ENCODE data around the gene SMIM3. TPM values are rescaled to one million over a fixed set of nuclear protein-coding genes. Genes with fewer than 3 reads are reported as not detected.

SMIM3 gene
- polyA plus RNA-seq, 1 donor from 2014 or later: 3.7 TPM

DNA sequence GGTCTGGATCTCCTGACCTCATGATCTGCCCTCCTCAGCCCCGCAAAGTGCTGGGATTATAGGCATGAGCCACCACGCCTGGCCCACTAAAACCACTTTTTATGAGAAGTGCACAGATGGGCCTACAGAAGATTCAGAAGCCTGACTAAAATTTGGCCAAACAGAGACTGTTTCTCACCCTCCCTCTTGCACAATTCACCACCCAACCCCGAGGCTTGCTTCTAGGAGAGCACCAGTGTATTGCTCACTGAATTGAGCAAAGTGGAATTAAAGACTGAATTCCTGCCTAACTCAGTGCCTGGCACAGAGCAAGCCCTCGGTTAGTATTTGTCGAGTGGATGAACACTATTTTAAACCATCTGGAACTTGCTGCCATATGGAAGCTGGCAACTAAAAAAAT, 16.3 kb upstream of the SMIM3 start:
- no peaks in the 10 kb centered on the region for H3K9me3 ChIP-seq (ENCODE audit: low read length)
- TF ChIP-seq, protein P1, sequence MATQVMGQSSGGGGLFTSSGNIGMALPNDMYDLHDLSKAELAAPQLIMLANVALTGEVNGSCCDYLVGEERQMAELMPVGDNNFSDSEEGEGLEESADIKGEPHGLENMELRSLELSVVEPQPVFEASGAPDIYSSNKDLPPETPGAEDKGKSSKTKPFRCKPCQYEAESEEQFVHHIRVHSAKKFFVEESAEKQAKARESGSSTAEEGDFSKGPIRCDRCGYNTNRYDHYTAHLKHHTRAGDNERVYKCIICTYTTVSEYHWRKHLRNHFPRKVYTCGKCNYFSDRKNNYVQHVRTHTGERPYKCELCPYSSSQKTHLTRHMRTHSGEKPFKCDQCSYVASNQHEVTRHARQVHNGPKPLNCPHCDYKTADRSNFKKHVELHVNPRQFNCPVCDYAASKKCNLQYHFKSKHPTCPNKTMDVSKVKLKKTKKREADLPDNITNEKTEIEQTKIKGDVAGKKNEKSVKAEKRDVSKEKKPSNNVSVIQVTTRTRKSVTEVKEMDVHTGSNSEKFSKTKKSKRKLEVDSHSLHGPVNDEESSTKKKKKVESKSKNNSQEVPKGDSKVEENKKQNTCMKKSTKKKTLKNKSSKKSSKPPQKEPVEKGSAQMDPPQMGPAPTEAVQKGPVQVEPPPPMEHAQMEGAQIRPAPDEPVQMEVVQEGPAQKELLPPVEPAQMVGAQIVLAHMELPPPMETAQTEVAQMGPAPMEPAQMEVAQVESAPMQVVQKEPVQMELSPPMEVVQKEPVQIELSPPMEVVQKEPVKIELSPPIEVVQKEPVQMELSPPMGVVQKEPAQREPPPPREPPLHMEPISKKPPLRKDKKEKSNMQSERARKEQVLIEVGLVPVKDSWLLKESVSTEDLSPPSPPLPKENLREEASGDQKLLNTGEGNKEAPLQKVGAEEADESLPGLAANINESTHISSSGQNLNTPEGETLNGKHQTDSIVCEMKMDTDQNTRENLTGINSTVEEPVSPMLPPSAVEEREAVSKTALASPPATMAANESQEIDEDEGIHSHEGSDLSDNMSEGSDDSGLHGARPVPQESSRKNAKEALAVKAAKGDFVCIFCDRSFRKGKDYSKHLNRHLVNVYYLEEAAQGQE (IDR thresholded peaks at IDR 0.05; ENCODE audit: borderline replicate concordance): no peak
- TF ChIP-seq RAD21 (conservative IDR thresholded peaks at IDR 0.05) (no peak), POLR2AphosphoS5 (IDR thresholded peaks at IDR 0.05) (no peak)
- H3K9ac ChIP-seq (ENCODE audit: low read length): no peak overlapping the region
- no peaks in the 10 kb centered on the region for H3K36me3 ChIP-seq (ENCODE audit: insufficient read depth, low read length)
- no peaks in the 10 kb centered on the region for H3K9me2 ChIP-seq (ENCODE audit: insufficient read depth, low read length)
- no peaks in the 10 kb centered on the region for H3F3A ChIP-seq (ENCODE audit: insufficient read depth, low read length, poor library complexity, severe bottlenecking)
- no peaks in the 10 kb centered on the region for H4K20me1 ChIP-seq (ENCODE audit: insufficient read depth)
- H3K27ac ChIP-seq (ENCODE audit: low read length): no peak overlapping the region
- no peak overlapping the region for H3K4me3 ChIP-seq (ENCODE audit: low read length)
- peaks cover 8% of the 10 kb centered on the region for H3K79me2 ChIP-seq (replicated peaks; ENCODE audit: insufficient read depth, low read length)
- no peaks in the 10 kb centered on the region for H3K27me3 ChIP-seq (ENCODE audit: insufficient read depth, low read depth, low read length)
- no peak overlapping the region for H3K4me2 ChIP-seq (ENCODE audit: low read length)
- H2AFZ ChIP-seq (ENCODE audit: low read depth, low read length): no peak overlapping the region

DNA sequence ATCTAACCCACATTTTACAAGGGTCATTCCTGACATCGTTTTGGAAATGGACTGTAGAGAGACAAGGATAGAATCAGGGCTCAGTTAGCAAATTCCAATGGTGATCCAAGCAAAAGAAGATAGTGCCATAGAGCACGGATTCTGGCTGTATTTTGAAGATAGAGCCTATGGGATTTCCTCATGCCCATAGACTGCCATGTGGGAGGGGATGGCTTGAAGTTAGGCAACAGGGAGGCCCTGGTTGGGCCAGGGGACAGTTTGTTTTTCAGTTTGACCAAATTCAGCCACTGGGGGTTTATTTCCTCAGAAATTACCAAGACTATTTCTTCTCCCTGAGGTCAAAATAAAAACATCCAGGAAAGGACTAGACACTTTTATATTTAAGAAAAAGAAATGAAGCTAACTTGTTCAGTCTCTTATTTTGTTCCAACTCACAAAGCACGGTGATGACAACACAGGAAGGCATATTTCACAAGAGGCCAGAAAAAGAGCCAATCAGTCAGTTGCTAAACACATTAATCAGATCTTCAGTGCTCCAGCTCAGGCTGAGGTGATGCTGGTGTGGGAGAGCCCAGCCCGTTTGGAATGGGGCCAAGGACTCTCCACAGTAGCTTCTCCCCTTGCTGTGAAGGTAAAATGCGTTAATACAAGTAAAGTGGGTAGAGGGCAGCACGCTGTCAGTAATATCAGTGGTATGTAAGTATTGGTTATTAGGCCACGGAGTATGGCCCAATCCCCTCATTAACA, 15.4 kb upstream of the SMIM3 start:
- no peak for TF ChIP-seq SMC3 (conservative IDR thresholded peaks at IDR 0.05; ENCODE audit: poor library complexity)
- no peak for TF ChIP-seq POLR2AphosphoS5 (IDR thresholded peaks at IDR 0.05)
- TF ChIP-seq EP300 (conservative IDR thresholded peaks at IDR 0.05; ENCODE audit: poor library complexity, severe bottlenecking): no peak
- TF ChIP-seq, protein P2, sequence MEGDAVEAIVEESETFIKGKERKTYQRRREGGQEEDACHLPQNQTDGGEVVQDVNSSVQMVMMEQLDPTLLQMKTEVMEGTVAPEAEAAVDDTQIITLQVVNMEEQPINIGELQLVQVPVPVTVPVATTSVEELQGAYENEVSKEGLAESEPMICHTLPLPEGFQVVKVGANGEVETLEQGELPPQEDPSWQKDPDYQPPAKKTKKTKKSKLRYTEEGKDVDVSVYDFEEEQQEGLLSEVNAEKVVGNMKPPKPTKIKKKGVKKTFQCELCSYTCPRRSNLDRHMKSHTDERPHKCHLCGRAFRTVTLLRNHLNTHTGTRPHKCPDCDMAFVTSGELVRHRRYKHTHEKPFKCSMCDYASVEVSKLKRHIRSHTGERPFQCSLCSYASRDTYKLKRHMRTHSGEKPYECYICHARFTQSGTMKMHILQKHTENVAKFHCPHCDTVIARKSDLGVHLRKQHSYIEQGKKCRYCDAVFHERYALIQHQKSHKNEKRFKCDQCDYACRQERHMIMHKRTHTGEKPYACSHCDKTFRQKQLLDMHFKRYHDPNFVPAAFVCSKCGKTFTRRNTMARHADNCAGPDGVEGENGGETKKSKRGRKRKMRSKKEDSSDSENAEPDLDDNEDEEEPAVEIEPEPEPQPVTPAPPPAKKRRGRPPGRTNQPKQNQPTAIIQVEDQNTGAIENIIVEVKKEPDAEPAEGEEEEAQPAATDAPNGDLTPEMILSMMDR (IDR thresholded peaks at IDR 0.05; ENCODE audit: poor library complexity, severe bottlenecking): no peak
- TF ChIP-seq MXI1 (conservative IDR thresholded peaks at IDR 0.05; ENCODE audit: poor library complexity, severe bottlenecking): no peak
- H3K9ac ChIP-seq (ENCODE audit: low read length): no peak overlapping the region
- H3F3A ChIP-seq (ENCODE audit: insufficient read depth, low read length, poor library complexity, severe bottlenecking): no peaks in the 10 kb centered on the region
- no peaks in the 10 kb centered on the region for H4K20me1 ChIP-seq (ENCODE audit: insufficient read depth)
- H3K4me3 ChIP-seq (ENCODE audit: low read length): no peak overlapping the region
- H3K9me3 ChIP-seq (ENCODE audit: low read length): no peaks in the 10 kb centered on the region
- H3K79me2 ChIP-seq (replicated peaks; ENCODE audit: insufficient read depth, low read length): no peaks in the 10 kb centered on the region
- H3K27ac ChIP-seq (ENCODE audit: low read length): no peak overlapping the region
- no peaks in the 10 kb centered on the region for H3K27me3 ChIP-seq (ENCODE audit: insufficient read depth, low read depth, low read length)
- no peak overlapping the region for H2AFZ ChIP-seq (ENCODE audit: low read depth, low read length)
- H3K4me2 ChIP-seq (ENCODE audit: low read length): no peak overlapping the region
- H3K9me2 ChIP-seq (ENCODE audit: insufficient read depth, low read length): no peaks in the 10 kb centered on the region
- H3K36me3 ChIP-seq (ENCODE audit: insufficient read depth, low read length): no peaks in the 10 kb centered on the region

DNA sequence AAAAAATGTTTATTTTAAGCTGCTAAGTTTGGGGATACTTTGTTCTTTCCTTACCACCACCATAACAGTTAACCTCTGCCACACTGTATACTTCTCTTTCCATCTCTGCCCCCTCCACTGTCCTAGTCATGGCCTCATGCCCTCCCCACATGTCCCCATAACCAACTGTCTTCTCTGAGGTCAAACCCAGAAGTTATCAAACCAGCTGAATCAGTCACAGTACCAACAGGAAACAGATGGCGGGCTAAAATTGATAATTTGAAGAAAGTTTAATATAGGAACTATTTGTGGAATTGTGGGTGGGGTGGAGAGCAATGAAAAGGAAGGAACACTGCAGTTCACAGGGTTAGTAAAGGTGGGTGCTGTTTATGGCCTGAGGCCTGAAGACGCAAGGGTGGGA, 14.0 kb upstream of the SMIM3 start:
- Histone ChIP-seq H3K27me3 (ENCODE audit: insufficient read depth, low read depth, low read length) (no peaks in the 10 kb centered on the region), H3K27ac (ENCODE audit: low read length) (no peak overlapping the region), H3K4me3 (ENCODE audit: low read length) (no peak overlapping the region), H3K9ac (ENCODE audit: low read length) (no peak overlapping the region), H3K79me2 (replicated peaks; ENCODE audit: insufficient read depth, low read length) (no peaks in the 10 kb centered on the region), H3K36me3 (ENCODE audit: insufficient read depth, low read length) (no peaks in the 10 kb centered on the region), H4K20me1 (ENCODE audit: insufficient read depth) (no peaks in the 10 kb centered on the region), H3K9me3 (ENCODE audit: low read length) (no peaks in the 10 kb centered on the region), H3F3A (ENCODE audit: insufficient read depth, low read length, poor library complexity, severe bottlenecking) (no peaks in the 10 kb centered on the region), H2AFZ (ENCODE audit: low read depth, low read length) (no peak overlapping the region), H3K9me2 (ENCODE audit: insufficient read depth, low read length) (no peaks in the 10 kb centered on the region), H3K4me2 (ENCODE audit: low read length) (no peak overlapping the region)
- TF ChIP-seq EZH2 (IDR thresholded peaks at IDR 0.05; ENCODE audit: borderline replicate concordance, insufficient read depth, low read length, poor library complexity, severe bottlenecking) (no peak), MXI1 (conservative IDR thresholded peaks at IDR 0.05; ENCODE audit: poor library complexity, severe bottlenecking) (no peak)
- TF ChIP-seq, protein P2 (IDR thresholded peaks at IDR 0.05; ENCODE audit: poor library complexity, severe bottlenecking): no peak

Measured in neural cell (in vitro differentiated cells).